ENCODE data around the gene VPS51.

- TF ChIP-seq EZH2phosphoT487 (IDR thresholded peaks at IDR 0.05; ENCODE audit: borderline replicate concordance, low read depth, low read length) (no peak), CTCF (conservative IDR thresholded peaks at IDR 0.05; ENCODE audit: low read length) (no peak)
Observed at GRCh38 chr11:65128182-65129145, 32.5 kb downstream of the VPS51 start.

Measured in OCI-LY7 (cell line).